Heart left ventricle (tissue), 16 donors: Measurements from ENCODE around the gene TAL2. TPM values are rescaled to one million over a fixed set of nuclear protein-coding genes. Genes with fewer than 3 reads are reported as not detected.

ENCODE experiments used
- ATAC-seq, 4 donors: fragments of 200-7000 bp; cut with Tn5 transposase; one replicate each; pipeline ENCODE4 v1.9.1; 2020 to 2022; ENCODE audit warnings: moderate library complexity in 4 of 4, mild to moderate bottlenecking in 3 of 4, moderate number of reproducible peaks in 1 of 4
- DNase-seq, 5 donors: peaks; one replicate each; pipeline ENCODE4 v3.0.0-alpha.2; 2020
- H3K27ac ChIP-seq, 12 donors: fragments of 200-600 bp; sonication (generic) in 4 of 12; one replicate each; pipeline versions ENCODE4 v1.5.0 to v1.8.0; 2016 to 2022; ENCODE audit warnings: mild to moderate bottlenecking in 2 of 12
- H3K27me3 ChIP-seq, 9 donors: fragments of 200-600 bp; sonication (generic) in 2 of 9; one replicate each; pipeline versions ENCODE4 v1.5.1 to v1.8.0; 2016 to 2022; ENCODE audit warnings: mild to moderate bottlenecking in 3 of 9
- H3K36me3 ChIP-seq, 9 donors: fragments of 200-600 bp; sonication (generic) in 2 of 9; one replicate each; pipeline versions ENCODE4 v1.5.0 to v1.8.0; 2018 to 2022; ENCODE audit warnings: mild to moderate bottlenecking in 2 of 9
- H3K4me1 ChIP-seq, 12 donors: fragments of 200-600 bp; sonication (generic) in 4 of 12; one replicate each; pipeline versions ENCODE4 v1.5.0 to v1.8.0; 2016 to 2022; ENCODE audit warnings: mild to moderate bottlenecking in 3 of 12
- H3K4me3 ChIP-seq, 12 donors: fragments of 200-600 bp; sonication (generic) in 4 of 12; one replicate each; pipeline versions ENCODE4 v1.5.0 to v1.8.0; 2017 to 2022; ENCODE audit warnings: mild to moderate bottlenecking in 9 of 12, moderate library complexity in 4 of 12
- H3K9me3 ChIP-seq, 12 donors: fragments of 200-600 bp; sonication (generic) in 4 of 12; one replicate each; pipeline versions ENCODE4 v1.5.0 to v1.8.0; 2016 to 2022; ENCODE audit warnings: mild to moderate bottlenecking in 1 of 12
- CTCF ChIP-seq, 12 donors: fragments of 200-600 bp; sonication (generic) in 4 of 12; IDR thresholded peaks; one replicate each; pipeline versions ENCODE4 v1.5.0 to v1.8.0; 2018 to 2022; ENCODE audit warnings: antibody characterized with exemption in 12 of 12, mild to moderate bottlenecking in 5 of 12
- POLR2A ChIP-seq, 2 donors: fragments of 450-650 bp; IDR thresholded peaks; one replicate each; pipeline ENCODE4 v1.6.1; 2017; ENCODE audit warnings: antibody characterized with exemption in 2 of 2, mild to moderate bottlenecking in 2 of 2, moderate library complexity in 2 of 2
- WGBS, 4 donors: extraction: QIAGEN DNeasy Blood & Tissue Kit in 2 of 4; methylation state at CpG; one replicate each; pipeline versions ENCODE4 v1.1.5 to v1.1.7; 2013 to 2018; 5-methylcytosine and 5-hydroxymethylcytosine counted together
- intact Hi-C, 10 donors: fragments of 100-400 bp; cut with DNase I; formaldehyde crosslinking; loops; one replicate each; pipeline versions ENCODE4 v1.11.1 to v1.14.2; 2022
- polyA plus RNA-seq, 2 donors: library from polyadenylated mRNA; stranded (reverse); fragments of 200-250 nt; gene quantifications; one replicate each; pipeline ENCODE4 v1.2.3, GENCODE V29; 2013
- total RNA-seq, 9 donors: library from RNA; depleted of rRNA in 2 of 9; stranded (reverse); fragments of >200 nt in 2 of 9; fragmentation: NEBNext Ultra II Directional in 3 of 9; extraction: Animal tissue kit (Norgen Biotek cat#: 25700) in 3 of 9; gene quantifications; one replicate each; pipeline versions ENCODE4 v1.1.0 to v1.2.4, GENCODE V29; 2016 to 2023
- donor health status: ischemic (EF 13 %, LVEDD 7.1; RV severe dilation, severe dysfunction).
- donor health status: healthy with polysubstance abuse.
- donor health status: DM: no; HTN: yes; CAD: no.
- donor health status: DM: no; HTN: no; CAD: no.
- donor health status: ischemic (EF 25% LVEDD 6.9; RV normal size, moderate dysfunction).
- donor health status: ischemic (EF 25% LVEDD 5.7; RV mildly dilated, moderate dysfunction).
- donor health status: healthy.
- donor health status: DM: yes; HTN: yes; CAD: no.
- donor health status: ischemic (EF 35%, LVEDD 5.7; RV mildly dilated, moderate dysfunction).
- donor health status: nonischemic (EF 11% LVEDD 7.7; RV severe dilation, severe dysfunction).
- donor health status: DM: yes; HTN: yes; CAD: no.
- donor health status: PGD.
- donor health status: ischemic (EF 29% LVEDD 5.4; RV normal size, mild dysfunction).
- donor health status: nonischemic (EF 23%, LVEDD 6.1; RV moderate dilation, normal function).

TAL2 gene
- total and polyA plus RNA-seq, 11 donors, result 0.46 TPM; not detected in 10

- DNase-seq, result no peak
- WGBS, 4 donors, result 79 to 86% (median 80%) methylated on average over 8 of the region's 8 CpGs
- no peak overlapping the region for H3K27ac ChIP-seq
- ATAC-seq, result no peak
- TF ChIP-seq POLR2A (IDR thresholded peaks at IDR 0.05) (no peak), CTCF (IDR thresholded peaks at IDR 0.05) (no peak)
- intact Hi-C loops, result no loop called here
- H3K36me3 ChIP-seq, result no peaks in the 10 kb centered on the region
- H3K9me3 ChIP-seq, result no peaks in the 10 kb centered on the region
- H3K27me3 ChIP-seq, result no peaks in the 10 kb centered on the region
- peaks cover 0 to 3% (median 0%) of the 10 kb centered on the region in 12 donors for H3K4me1 ChIP-seq
- no peak overlapping the region for H3K4me3 ChIP-seq
Measured at GRCh38 chr9:105679257-105680022, 17.2 kb downstream of the TAL2 start.

- WGBS, 4 donors, result 93 to 97% (median 95%) methylated on average over 2 of the region's 2 CpGs
Measured at GRCh38 chr9:105681313-105681712, 19.1 kb downstream of the TAL2 start.

GRCh38 chr9:105681724-105682123 lies 19.5 kb downstream of the TAL2 start:
- ATAC-seq, result no peak
- Histone ChIP-seq H3K27ac (no peak overlapping the region), H3K27me3 (no peaks in the 10 kb centered on the region), H3K4me1 (peaks cover 0 to 3% (median 0%) of the 10 kb centered on the region in 12 donors), H3K36me3 (no peaks in the 10 kb centered on the region), H3K9me3 (no peaks in the 10 kb centered on the region), H3K4me3 (no peak overlapping the region)
- WGBS, 4 donors, result 87 to 100% (median 94%) methylated on average over 1 of the region's 1 CpG
- no peak for TF ChIP-seq CTCF (IDR thresholded peaks at IDR 0.05)
- TF ChIP-seq POLR2A (IDR thresholded peaks at IDR 0.05), result no peak
- intact Hi-C loops, result no loop called here
- no peak for DNase-seq

More at GRCh38 chr9:105681313-105681712, 19.1 kb downstream of the TAL2 start:
- TF ChIP-seq CTCF (IDR thresholded peaks at IDR 0.05), result no peak
- TF ChIP-seq POLR2A (IDR thresholded peaks at IDR 0.05), result no peak
- Histone ChIP-seq H3K27ac (no peak overlapping the region), H3K4me3 (no peak overlapping the region), H3K36me3 (no peaks in the 10 kb centered on the region), H3K9me3 (no peaks in the 10 kb centered on the region), H3K27me3 (no peaks in the 10 kb centered on the region), H3K4me1 (peaks cover 0 to 3% (median 0%) of the 10 kb centered on the region in 12 donors)
- DNase-seq, result no peak
- intact Hi-C loops, result no loop called here
- no peak for ATAC-seq

- no peak for ATAC-seq
- 24 to 55% (median 32%) methylated on average over 1 of the region's 1 CpG for WGBS, 4 donors
- intact Hi-C loops, result no loop called here
- TF ChIP-seq CTCF (IDR thresholded peaks at IDR 0.05) (no peak), POLR2A (IDR thresholded peaks at IDR 0.05) (no peak)
- no peaks in the 10 kb centered on the region for H3K36me3 ChIP-seq
- no peak overlapping the region for H3K4me3 ChIP-seq
- H3K27me3 ChIP-seq, result no peaks in the 10 kb centered on the region
- DNase-seq, result no peak
- peaks cover 0 to 3% (median 0%) of the 10 kb centered on the region in 12 donors for H3K4me1 ChIP-seq
- no peak overlapping the region for H3K27ac ChIP-seq
- H3K9me3 ChIP-seq, result no peaks in the 10 kb centered on the region
Measured at GRCh38 chr9:105683688-105684275, 21.5 kb downstream of the TAL2 start.
